Measurements from ENCODE around the gene IFI27. TPM values are rescaled to one million over a fixed set of nuclear protein-coding genes. Genes with fewer than 3 reads are reported as not detected.

Gene IFI27
- polyA plus RNA-seq, 3 donors, result 140 to 586 (median 483) TPM

DNA sequence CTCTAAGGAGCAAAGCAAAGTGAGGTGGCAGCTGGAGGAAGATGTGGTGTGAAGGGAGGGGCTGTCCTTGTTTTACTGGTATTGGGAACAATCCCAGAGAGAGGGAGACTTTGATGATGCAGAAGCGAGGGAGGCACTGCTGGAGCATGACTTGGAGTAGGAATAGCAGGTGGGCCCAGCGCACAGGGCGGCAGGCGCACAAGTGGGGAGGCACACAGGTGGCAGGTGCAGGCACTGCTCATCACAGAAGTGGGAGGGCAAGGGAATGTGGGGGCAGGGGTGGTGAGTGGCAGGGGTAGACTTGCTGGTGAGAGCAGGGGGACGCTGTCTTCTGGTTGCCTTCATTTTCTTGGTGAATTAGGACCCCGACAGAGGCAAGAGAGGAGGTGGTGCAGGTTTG, 11.5 kb upstream of the IFI27 start:
- no peak overlapping the region for H3K27ac ChIP-seq (ENCODE audit: low read depth, low read length)
- 67 to 100% (median 80%) methylated on average over 6 of the region's 6 CpGs for WGBS, 3 donors

DNA sequence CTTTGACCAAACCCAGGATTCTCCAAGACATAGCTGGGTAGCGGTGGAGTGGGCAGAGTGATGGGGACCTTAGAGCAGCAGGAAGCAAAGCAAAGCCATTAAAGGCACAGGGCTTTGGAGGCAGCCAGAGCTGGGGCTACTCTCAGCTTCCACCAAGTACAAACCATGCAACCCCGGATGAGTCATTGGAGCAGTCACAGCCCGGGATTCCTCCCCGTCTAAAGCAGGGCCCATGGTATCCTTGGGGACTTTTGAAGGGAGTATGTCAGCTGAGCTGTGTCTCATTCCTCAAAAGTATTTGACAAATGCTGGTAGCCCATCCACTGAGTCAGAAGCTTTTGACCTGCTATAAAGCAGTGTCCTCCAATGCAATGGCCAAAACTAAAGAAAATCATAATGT, 9.7 kb upstream of the IFI27 start:
- H3K27ac ChIP-seq (ENCODE audit: low read depth, low read length), result no peak overlapping the region
- WGBS, 3 donors, result 49 to 91% (median 65%) methylated on average over 4 of the region's 4 CpGs

DNA sequence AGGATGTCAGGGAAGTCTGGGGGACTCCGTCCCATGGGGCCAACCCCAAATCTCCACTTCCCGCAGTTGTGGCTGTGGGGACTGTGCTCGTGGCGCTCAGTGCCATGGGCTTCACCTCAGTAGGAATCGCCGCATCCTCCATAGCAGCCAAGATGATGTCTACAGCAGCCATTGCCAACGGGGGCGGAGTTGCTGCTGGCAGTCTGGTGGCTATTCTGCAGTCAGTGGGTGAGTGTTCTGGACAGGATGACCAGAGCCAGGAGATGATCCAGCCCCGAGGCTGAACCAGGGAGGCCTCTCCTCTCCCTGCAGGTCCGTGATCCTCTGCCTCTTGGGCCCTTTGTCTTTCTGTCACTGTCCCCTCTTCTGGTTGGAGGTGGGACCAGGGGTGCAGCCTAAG, 8.8 kb upstream of the IFI27 start:
- H3K27ac ChIP-seq (ENCODE audit: low read depth, low read length), result no peak overlapping the region
- WGBS, 3 donors, result 83 to 98% (median 84%) methylated on average over 10 of the region's 10 CpGs

DNA sequence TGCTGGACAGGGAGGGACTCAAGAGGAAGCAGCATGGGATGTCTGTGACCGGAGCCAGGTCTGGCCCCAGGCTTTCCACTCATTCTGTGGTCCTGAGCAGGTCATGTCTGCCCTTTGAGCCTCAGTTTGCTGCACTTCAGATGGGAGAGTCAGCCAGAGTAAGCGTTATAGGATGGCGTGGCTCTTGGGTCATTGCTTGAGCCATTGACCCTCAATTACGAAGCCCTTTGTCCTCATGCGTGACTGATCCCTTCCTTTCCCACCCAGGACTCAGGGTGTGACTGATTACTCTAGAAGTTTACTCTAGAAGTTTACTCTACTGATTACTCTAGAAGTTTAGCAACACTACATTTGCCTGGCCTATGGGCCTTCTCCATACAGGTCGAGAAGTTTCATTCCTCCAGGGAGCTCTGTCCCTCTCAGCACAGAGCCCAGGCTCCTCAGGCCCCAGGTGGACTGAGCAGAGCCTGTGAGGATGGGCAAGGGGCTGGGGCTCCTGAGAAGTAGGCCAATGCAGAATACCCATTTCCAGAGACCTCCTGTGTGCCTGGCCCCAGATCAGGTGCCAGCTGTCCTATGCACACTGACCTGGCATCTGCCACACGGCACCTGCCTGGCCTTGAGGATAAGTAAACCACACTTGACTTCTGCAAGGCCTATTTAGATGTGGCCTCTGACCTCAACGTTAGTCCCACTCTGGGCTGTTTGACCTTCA, 7.6 kb upstream of the IFI27 start:
- H3K27ac ChIP-seq (ENCODE audit: low read depth, low read length), result no peak overlapping the region
- WGBS, 3 donors, result 73 to 84% (median 81%) methylated on average over 8 of the region's 8 CpGs

DNA sequence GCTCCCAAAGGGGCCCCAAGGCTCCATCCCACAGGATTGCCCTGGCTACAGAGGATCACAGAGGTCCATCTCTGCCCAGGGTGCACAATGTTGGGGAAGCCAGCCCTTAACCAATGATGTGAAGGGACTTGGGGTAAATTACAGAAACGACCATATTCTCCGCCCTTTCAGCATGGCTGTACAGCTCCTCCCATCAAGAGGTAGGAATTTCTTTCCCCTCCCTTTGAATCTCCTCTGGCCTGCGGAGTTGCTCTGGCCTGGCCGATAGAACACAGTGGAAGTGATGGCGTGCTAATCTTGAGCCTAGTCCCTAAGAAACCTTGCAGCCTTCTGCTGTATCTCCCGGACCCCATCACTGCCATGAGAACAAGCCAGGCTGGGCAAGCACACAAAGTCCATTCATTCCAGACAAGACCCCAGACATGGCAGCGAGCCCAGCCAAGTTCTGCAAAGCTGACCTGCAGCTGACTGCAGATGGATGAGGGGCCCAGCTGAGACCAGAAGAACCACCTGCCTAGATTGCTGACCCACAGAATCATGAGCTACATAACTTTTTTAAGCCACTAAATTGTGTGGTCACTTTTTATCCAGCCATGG, 6.9 kb upstream of the IFI27 start:
- 67 to 82% (median 74%) methylated on average over 7 of the region's 7 CpGs for WGBS, 3 donors
- no peak overlapping the region for H3K27ac ChIP-seq (ENCODE audit: low read depth, low read length)

DNA sequence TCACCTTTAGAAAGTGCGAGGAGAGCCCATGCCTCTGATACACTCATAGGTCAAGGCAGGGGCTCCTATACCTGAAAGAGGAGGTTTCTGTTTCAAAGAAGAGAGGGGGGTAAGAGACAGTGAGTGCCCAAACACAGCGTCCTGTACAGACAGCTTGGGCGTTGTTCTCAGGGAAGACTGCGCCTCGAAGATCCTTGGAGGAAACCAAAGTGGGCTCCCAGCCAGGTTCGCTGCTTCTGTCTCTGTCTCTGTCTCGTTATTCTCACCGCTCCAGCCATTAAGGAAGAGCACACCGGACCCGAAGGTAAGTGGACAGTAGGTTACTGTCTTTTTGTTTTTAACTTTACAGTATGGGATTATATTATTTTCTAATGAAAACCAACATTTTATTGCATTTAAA, 5.8 kb upstream of the IFI27 start:
- 68 to 90% (median 72%) methylated on average over 10 of the region's 10 CpGs for WGBS, 3 donors
- no peak overlapping the region for H3K27ac ChIP-seq (ENCODE audit: low read depth, low read length)

DNA sequence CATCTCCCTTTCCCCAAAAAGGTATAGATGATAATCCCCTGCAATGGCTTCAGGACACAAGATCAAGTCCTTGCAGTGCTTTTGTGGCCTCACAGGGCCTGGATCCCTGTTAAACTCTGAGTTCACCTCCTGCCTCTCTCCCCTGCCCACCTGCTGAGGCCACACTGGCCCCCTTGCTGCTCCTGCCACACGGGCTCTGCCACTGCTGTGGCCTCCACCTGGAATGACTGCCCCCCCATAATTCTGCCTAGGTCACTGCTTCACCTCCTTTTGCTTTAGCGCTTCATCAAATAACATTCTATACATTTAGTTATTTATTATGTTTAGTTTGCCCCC, 653 bp upstream of the IFI27 start:
- 94 to 99% (median 96%) methylated on average over 2 of the region's 2 CpGs for WGBS, 3 donors
- H3K27ac ChIP-seq (ENCODE audit: low read depth, low read length), result no peak overlapping the region

DNA sequence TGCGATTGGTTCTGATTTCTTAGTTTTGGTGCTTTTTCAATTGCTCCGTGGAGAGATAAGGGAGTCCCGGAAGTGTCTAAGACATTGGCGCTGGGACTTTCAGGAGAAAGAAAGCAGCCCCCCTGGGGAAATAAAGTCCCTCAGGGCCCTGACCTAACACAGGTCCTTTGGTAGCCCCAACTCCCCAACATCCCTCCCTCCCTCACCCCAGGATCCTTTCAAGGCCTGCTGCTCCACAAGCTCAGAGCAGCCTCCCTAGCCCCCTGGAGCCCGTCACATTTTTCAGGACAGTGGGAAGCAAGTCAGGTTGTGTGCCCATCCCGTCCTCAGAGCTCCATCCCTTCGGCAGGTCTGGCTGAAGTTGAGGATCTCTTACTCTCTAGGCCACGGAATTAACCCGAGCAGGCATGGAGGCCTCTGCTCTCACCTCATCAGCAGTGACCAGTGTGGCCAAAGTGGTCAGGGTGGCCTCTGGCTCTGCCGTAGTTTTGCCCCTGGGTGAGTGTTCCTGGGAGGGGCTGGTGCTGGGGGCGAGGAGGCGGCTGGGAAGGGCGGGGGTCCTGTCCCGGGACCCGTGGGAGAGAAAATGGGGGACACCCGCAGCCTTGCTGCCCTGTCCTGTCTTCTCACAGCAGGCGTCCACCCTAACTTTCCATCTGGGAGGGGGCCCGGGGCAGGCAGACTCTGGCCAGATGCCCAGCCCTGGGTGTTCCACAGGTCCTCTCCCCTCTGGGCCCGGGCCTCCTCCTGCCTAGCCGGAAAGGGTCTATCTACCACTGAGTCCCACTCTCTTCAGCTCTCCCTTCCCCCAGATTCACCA, 950 bp downstream of the IFI27 start:
- WGBS, 3 donors, result 64 to 78% (median 67%) methylated on average over 20 of the region's 20 CpGs

DNA sequence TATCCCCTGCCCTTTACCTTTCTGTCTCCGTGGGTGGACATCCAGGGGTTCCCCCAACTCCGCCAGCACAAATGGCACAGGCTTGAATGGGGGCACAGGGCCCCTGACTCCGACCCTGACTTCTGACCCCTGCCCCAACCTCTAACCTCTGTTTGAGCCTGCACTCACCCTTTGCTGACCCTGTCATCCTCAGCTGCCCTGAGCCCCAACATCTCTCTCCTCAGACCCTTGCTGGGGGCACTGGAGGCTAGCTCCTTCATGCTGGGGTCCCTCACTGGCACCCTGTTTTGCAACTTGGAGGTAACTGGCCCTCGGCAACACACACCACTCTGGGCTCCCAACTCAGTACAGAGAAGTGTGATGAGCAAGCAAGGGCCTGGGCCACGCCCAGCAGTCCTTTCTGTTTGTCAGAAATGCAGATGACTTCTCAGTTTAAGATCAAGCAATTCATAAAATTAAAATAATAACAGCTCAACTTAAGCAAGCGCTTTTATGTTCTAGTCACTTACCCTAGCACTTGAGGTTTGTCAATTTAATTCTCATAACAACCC, 2.1 kb downstream of the IFI27 start:
- WGBS, 3 donors, result 75 to 85% (median 77%) methylated on average over 6 of the region's 6 CpGs

More for the DNA sequence above, 950 bp downstream of the IFI27 start:
- H3K27ac ChIP-seq (ENCODE audit: low read depth, low read length), result peak overlapping the region; percentile 42

DNA sequence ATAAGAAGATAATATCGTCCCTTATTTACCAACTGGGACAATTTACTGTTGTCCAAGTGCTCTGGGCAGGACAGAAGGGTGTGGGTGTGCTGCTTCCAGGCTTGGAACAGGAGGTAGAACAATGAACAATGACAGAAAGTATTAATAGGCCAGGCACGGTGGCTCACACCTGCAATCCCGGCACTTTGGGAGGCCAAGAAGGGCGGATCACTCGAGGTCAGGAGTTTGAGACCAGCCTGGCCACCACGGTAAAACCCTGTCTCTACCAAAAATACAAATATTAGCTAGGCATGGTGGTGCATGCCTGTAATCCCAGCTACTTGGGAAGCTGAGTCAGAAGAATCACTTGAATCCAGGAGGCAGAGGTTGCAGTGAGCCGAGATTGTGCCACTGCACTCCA, 2.5 kb downstream of the IFI27 start:
- no peak overlapping the region for H3K27ac ChIP-seq (ENCODE audit: low read depth, low read length)
- WGBS, 3 donors, result 72 to 83% (median 79%) methylated on average over 7 of the region's 7 CpGs

More for the DNA sequence above, 2.1 kb downstream of the IFI27 start:
- no peak overlapping the region for H3K27ac ChIP-seq (ENCODE audit: low read depth, low read length)

DNA sequence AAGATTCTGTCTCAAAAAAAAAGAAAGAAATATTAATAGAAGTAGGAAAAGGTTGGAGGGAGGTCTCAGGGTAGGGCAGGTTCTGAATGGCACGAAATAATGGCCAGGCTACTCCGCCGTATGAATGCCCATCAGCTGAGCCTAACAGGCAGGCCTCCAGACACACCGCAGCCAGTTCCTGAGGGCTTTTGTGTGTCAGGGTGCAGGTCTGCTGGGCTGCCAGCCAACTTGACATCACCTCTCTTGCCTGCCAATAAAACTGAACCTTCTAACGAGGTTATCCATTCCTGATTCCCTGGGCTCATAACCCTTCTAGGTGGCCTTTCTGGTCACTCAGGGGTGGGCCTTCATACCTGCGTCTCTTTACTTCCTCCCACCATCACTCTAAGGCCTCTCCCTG, 3.0 kb downstream of the IFI27 start:
- no peak overlapping the region for H3K27ac ChIP-seq (ENCODE audit: low read depth, low read length)
- 42 to 61% (median 60%) methylated on average over 6 of the region's 6 CpGs for WGBS, 3 donors

DNA sequence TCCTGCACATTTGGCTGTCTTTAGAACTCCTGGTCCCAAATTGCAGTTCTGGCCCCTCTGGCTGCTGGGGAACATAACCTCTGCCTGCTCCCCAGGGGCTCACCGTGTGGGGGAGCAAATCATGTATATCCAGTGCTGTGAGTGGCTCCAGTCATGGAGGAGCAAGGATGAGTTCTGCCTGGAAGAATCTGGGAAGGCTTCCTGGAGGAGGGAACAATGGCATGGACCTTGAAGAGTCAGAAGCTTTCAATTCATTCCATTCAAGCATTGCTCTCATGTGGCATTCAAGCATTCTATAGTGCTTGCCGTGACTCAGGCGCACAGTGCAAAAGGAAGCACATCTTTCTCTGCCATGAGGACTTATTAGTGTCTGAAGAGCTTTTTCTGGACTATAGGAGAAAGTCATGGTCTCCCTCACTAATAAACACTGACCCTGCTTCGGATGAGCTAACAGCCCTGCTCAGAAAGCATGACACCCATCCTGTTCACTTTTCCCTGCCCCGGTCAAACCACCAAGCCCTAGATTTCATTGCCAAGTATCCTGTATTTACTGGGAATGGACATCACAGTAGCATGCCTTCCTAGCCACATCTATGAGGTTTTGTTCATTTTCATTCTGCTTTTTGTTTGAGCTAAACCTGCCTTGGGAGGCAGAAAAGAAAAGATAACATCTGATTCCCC, 3.5 kb downstream of the IFI27 start:
- whole genome bisulfite sequencing, 3 donors, result 67 to 76% (median 71%) methylated on average over 5 of the region's 5 CpGs
- no peak overlapping the region for H3K27ac ChIP-seq (ENCODE audit: low read depth, low read length)

DNA sequence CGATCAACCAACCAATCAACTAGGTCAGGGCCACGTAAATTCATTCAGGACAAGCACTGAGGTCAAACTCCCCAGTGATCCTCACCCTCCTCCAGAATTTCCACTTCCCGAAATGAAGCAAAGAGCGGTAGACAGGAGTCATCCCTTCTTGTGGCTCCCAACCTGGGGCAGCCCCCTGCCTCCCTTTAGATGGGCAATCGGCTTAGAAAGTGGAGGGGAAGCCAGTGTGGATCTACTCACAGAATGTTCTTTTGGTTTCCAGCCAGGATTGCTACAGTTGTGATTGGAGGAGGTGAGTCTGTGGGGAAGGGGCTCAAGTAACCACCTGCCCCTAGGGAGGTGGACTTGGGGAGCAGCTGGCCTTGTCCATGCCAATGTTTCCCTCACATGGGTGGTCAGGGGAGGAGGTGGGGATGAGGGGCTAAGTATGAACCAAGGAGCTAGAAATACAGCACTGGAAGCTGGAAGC, 4.1 kb downstream of the IFI27 start:
- WGBS, 3 donors, result 66 to 84% (median 75%) methylated on average over 5 of the region's 5 CpGs
- no peak overlapping the region for H3K27ac ChIP-seq (ENCODE audit: low read depth, low read length)

DNA sequence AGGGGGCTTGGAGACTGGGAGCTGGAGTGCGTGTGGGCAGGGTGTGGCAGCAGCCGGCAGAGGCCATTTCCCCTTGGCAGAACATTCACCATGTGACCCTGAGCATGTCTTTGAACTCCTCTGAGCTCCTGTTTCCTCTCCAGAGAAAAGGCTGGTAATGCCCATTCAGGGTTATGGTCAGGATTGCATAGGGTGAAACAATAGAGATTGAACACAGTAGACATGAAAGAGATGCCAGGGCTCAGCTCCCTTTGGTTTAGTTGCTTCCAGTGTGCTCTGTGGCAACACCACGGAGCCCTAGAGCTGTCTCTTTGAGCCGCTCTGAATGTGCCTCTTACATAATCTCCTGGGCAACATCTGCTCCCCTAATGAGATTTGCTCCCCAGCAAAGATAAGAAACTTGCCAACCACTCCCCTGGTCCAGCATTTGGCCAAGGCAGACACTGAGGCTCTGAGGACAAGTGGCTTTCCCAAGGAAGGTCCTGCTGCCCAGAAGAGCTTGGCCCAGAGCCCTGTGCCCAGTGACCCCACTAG, 4.6 kb downstream of the IFI27 start:
- WGBS, 3 donors, result 16 to 24% (median 18%) methylated on average over 4 of the region's 4 CpGs
- no peak overlapping the region for H3K27ac ChIP-seq (ENCODE audit: low read depth, low read length)

DNA sequence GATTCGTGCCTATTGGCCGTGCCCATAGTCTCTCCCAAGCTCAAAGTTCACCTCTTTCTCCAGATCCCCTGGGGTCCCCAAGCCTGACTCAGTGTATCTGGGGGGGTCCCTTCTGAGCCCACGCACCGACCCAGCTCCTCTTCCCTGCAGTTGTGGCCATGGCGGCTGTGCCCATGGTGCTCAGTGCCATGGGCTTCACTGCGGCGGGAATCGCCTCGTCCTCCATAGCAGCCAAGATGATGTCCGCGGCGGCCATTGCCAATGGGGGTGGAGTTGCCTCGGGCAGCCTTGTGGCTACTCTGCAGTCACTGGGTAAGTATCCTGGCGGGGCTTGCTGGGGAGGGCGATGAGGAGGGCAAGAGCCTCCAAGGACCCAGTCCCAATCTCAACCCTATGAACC, 5.1 kb downstream of the IFI27 start:
- 86 to 94% (median 92%) methylated on average over 15 of the region's 15 CpGs for WGBS, 3 donors
- no peak overlapping the region for H3K27ac ChIP-seq (ENCODE audit: low read depth, low read length)

DNA sequence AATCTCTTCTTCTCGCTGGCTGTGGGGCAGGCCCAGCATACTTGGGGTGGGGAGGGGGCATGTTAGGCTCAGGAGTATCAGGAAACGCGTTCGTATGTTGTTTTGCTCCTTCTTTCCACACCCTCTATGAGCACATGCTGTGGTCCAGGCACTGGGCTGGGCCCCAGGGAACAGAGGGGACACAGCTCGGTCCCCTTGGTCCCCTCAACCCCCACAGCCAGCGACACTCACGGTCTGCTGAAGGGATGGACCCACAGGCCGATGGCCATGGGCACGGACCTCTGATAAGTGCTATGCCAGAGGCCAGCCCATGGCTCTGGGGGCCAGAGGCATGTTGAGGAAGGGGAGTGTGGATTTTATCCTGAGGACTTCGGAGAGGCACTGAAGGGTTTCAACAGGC, 6.2 kb downstream of the IFI27 start:
- no peak overlapping the region for H3K27ac ChIP-seq (ENCODE audit: low read depth, low read length)
- WGBS, 3 donors, result 84 to 89% (median 86%) methylated on average over 10 of the region's 10 CpGs

DNA sequence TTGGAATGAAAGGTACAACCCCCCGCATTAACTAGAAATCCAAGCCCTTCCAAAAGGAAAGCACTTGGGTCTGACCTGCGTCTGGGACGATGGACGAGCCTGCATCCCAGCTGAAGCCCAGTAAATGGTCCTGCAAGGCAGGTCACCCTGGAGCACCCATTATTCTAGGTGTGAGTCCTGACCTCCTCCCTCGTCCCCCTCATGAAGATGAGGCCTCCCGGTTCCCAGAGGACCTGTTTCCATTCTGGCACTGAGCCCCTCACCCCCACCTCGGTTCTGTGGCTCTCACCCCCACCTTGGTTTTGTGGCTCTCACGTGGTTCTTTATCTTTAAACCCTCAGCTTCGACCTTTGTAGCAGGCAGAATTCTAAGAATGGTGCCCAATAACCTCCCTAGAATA, 7.3 kb downstream of the IFI27 start:
- WGBS, 3 donors, result 73 to 81% (median 77%) methylated on average over 9 of the region's 9 CpGs
- no peak overlapping the region for H3K27ac ChIP-seq (ENCODE audit: low read depth, low read length)

DNA sequence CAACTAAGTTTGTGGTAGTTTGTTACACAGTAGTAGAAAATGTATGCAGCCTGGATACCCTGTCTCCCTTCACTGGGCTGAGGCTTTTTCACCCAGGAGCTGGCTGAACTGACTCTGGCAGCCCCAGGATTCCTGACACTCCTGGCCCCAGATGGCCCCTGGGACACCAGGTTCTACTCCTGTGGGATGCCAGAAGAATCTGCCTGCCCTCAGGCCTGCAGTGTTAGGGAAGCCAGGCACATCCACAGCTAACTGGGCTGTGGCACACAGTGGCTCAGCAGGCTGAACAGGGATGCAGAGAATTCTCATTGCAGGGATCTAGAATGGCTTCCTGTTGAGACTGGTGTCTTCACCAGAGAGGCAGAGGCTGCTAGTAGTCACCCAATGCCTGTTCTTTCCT, 8.5 kb downstream of the IFI27 start:
- no peak overlapping the region for H3K27ac ChIP-seq (ENCODE audit: low read depth, low read length)

Measured in adipose tissue (tissue), 3 donors.